Erythroblast (primary cell): ENCODE measurements around the gene SFMBT2.

Experiments
- GATA1 ChIP-seq: IDR thresholded peaks from 2 replicates; pipeline ENCODE4 v1.6.1; 2011; ENCODE audit warnings: low read depth, mild to moderate bottlenecking, control low read depth, low read length, moderate library complexity
- POLR2A ChIP-seq: IDR thresholded peaks from 2 replicates; pipeline ENCODE4 v1.6.1; 2011; ENCODE audit warnings: mild to moderate bottlenecking, low read length

DNA sequence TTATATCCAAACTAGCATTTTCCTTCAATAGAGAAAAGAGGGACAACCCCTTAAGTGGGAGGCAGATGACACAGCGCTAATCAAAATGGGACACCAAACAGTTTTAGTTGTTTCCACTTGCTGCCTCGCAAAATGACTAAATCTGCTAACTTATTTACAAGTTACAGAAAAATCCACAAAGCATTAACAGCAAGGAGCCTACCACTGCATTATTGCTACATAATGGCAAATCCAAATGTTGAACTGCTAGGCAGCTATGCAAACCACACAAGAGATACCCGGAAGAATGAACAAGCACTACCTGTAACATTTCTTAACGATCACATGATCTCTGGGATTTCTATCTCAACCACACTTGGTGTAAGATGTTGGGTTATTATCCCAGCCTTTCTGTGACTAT, 96.7 kb downstream of the SFMBT2 start:
- TF ChIP-seq POLR2A (no peak), GATA1 (no peak)
